NCI-H345 (cell line): ENCODE measurements around the gene SPSB1.
A peak's percentile ranks its signal among the peaks of the same experiment; 100 is the strongest.
"Not testable (repeated sequence)": the region's sequence is repeated elsewhere in the genome, so short reads cannot be mapped to it uniquely, and the experiment has no call there.

ENCODE experiments used
- DNase-seq: peaks from one replicate; lab custom pipeline; 2025; lab: John Stamatoyannopoulos, UW

Gene SPSB1

DNA sequence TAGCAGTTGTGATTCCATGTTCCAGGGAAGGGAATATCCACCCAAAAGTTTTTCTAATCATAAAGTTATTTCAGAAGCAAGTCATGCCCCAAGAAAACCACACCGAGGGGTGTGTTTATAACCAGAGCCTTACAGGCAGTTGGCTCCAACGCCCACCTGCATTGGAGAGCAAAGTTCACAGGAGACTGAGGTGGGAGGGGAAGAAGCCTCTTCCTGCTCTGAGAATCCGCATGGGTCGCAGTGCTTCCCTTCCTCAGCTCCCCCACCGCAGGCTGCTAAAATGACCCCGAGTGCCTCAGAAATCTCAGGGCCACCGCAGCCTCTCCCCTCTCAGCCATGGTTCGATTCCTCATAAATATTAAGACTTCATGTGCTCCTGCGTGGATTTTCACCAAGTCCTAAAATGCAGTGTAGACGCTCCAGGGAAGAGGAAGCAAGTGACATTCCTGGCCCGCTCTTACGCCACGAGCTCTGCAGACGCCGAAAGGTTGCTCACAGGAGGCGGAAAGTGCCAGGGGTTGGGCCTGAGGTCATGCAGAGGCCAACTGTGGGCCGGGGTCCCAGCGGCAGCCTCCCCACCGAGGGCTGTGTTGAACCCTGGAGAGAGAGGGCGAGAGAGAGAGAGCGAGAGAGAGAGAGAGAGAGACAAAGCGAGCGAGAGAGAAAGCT, 13.4 kb upstream of the SPSB1 start:
- no peak for DNase-seq

DNA sequence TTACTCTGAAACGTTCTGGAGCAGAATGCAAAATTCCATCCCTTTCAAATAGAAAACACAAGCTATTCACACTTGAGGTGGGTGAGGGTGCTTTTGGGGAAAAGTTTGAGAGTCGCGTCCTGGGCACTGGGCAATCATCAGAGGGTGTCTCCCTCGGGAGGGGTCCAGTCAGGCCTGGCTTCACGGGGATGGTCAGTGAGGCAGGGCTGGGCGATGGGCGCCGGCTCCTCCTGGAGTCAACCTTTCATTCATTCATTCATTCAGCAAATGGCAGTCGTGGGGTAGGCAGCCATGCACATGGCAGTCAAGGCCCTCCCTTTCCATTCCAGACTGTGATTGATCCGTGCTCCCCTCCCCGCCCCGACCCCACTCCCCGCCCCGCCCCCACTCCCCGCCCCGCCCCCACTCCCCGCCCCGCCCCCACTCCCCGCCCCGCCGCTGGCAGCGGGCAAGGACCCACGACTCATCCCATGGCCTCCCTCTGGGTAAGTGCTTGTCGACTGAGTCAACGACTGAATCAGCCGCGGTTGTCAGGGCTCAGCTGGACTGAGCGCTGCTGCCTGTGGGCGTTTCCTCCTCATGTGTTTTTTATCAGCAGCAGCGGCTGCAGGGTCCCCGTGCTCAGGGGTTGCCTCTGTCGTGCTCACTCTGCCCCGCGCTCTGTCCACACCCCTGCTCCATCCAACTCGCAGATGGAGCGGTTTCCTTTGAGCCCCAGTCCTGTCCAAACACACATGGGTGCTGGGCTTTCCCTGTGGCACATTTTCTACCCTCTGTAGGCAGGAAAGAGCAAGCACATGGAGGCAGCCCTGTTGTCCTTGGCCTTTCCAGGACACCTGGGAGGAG, 12.5 kb upstream of the SPSB1 start:
- DNase-seq, result peak; percentile 5

DNA sequence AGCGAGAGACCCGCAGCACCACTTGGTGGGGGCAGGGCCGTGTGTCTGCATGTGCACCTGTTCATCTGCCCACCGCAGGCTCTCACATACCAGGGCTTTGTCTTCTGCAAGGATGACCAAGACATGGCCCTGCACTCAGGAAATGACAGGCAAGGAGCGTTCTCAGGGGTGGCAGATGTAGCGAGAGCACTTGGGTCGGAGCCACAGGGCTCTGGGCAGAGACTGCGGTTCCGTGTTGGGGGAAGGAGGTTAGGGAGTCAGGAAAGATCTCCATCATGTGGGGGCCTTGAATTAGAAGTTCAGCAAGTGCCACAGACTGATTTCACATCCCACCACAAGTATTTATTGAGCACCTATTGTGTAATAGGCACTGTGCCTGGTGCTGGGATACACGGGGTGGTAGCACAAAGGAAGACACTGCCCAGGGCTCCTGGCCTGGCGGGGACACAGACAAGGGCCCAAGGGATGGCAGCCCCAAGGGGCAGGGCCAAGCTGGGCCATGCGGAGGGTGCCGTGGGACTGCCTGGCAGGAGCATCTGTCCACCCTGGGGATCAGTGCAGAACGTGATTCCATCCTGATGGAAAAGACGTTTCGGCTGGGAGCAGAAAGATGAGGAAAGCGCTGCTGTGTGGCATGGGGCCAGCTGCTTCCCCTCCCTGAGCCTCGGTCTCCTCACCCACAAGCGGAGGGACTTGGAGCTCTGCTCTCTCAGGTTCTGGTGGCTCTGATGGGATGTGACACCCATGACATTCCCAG, 11.4 kb upstream of the SPSB1 start:
- no peak for DNase-seq

DNA sequence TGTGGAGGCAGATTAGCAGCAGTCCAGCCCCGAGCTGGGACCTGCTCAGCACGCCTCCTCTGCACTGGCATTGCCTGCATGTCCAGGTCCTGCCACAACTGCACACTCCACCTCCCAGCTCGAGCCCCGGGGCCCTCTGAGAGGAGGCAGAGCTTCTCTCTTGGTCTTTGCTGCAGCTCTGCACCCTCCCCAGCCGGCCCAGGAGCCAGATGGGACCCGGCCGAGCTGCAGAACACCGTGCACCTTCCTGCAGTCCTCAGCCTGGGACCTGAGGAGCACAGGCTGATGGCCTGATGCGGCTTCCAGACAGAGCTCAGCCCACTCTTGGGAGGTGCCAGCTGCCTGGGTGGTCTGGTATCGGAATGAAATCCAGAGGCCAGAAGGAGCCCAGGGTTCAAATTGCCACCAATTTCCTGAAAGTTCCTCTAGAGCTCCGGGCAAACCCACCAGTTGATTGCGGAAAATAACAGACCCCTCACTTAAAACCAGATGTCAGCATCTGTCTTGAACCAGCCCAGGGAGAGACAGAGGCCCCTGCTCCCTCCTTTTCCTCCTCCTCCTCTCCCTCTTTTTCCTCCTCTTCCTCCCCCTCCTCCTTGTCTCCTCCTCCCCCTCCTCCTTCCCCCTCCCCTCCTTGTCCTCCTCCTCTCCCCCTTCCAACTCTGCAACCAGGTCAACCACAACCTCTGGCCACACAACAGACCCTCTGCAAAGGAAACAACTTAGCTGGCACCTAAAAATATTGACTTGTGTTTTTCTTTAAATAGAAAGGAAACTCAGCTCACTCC, 10.6 kb upstream of the SPSB1 start:
- DNase-seq, result no peak

DNA sequence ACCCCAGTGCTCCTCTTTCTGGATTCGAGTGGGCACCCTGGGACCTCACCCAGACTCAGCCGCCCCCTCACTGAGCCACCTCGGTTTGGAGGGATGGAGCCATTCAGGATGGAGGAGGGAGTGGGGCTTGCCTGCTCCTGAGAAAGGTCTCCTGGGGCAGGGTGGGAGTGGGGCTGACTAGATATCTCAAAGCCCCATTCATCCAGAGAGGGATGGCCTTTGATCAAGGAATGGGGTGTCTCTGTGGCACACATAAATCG, 10.1 kb upstream of the SPSB1 start:
- no peak for DNase-seq

DNA sequence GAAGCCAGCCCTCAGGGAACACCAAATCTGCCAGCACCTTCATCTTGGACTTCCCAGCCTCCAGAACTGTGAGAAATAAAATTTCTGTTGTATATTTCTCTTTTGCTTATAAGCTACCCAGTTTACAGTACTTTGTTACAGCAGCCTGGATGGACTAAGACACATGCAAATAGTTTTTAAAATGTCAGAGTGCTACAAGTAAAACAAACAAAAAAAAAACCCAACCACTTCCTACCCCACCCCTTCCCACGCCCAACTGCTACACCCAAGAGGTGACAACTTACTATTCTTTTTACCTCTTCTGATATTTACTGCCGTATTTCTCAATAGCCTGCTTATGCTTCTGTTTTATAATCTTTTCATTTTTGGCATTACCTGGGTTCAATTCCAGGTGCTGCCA, 8.6 kb upstream of the SPSB1 start:
- DNase-seq, result no peak

DNA sequence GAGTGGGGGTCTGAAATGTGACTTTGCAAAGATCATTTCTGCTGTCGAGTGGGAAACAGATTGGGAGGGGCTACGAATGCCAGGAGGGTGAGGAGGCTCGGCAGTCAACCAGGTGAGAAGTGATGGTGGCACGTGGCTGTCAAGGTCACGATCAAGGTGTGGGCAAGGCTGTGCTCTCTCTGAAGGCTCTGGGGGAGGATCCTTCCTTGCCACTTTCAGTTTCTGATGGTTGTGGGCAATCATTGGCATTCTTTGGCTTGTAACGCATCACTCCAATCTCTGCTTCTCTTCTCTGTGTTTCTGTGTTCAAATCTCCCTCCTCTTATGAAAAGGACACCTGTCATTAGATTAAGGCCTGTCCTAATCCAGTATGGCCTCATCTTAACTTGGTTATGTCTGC, 6.1 kb upstream of the SPSB1 start:
- no peak for DNase-seq

DNA sequence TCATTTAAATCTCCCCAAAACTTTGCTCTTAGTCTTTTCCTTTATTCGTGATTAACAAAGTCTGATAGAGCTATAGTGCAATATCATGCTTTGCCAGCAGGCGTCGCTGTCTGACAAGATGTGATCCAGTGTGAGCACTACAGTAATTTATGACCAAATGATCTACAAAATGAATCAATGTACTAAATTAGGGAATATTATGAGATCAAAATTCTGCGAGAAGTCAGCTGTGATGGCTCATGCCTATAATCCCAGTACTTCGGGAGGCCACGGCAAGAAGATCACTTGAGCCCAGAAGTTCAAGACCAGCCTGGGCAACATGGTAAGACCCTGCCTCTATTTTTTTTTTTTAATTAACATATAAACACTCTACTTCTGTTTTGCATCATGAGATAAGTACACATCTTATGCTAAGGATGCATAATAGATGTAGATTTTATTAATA, 3.6 kb upstream of the SPSB1 start:
- DNase-seq, result peak; percentile 38

DNA sequence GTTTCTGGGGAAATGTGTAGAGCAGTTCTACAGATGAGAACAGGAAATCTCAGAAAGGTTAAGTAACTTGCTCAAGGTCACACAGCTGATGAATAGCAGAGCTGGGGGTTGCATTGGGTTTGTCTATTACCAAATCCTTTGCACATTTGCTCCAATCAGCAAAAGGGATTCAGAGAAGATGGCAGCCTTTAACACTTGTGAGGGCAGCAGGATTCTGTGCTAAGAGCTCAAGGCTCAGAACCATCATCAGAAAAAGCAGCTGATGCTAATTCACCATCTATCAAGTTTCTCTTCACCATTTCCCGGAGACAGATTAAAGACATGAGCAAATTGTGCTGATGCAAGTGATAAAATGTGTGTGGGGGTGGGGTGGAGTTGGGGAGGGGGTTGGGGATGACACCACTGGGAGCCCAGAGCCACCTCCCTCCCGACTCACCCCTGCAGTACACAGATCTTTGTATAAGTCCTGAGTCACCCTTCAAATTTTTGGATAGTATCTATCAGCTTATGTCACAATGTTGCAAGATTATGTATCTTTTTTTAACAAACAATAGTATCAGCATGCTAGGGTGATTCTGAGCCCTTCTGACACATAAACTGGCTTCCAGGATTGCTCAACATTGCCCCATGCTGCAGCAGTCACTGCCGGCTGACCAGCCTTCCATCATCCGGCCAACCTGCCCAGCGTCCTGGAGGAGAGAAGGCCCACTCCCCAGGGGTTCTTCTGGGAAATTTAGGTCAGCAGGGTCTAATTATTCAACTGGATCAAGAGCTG, 2.8 kb upstream of the SPSB1 start:
- DNase-seq, result no peak

DNA sequence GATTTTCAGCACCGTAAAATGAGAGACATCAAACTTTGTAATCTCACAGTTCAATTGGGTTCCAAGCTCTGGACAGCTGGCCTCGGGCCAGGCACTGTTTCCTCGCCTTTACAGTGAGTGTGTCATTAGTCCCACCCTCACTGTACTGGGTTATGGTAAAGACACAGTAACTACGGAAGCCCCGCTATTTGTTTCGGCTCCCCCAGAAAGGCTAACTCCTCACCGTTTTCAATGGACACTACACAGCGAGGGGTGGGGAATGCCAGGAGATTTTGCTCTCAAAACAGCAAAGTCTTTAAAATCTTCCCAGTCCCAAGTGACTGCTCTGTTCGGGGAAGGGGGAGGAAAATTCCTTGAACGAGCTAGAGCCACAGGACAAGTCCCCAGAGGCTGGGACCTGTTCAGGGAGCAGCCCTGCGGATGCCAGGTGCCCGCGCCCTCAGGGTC, 757 bp upstream of the SPSB1 start:
- no peak for DNase-seq

DNA sequence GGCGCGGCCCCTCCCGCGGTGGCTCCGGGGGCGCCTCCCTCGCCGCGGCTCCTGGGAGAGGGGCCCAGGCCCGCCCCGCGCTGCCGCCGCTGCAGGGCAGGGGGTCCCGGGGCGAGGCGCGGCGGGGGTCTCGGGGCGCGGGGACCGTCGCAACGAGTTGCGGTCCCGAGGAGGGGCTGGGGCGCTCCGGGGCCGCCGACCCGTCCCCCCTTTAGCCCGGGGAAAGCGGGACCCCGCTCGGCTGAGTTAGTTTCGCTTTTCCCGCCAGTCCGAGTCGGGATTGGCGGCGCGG, 493 bp downstream of the SPSB1 start:
- no peak for DNase-seq

DNA sequence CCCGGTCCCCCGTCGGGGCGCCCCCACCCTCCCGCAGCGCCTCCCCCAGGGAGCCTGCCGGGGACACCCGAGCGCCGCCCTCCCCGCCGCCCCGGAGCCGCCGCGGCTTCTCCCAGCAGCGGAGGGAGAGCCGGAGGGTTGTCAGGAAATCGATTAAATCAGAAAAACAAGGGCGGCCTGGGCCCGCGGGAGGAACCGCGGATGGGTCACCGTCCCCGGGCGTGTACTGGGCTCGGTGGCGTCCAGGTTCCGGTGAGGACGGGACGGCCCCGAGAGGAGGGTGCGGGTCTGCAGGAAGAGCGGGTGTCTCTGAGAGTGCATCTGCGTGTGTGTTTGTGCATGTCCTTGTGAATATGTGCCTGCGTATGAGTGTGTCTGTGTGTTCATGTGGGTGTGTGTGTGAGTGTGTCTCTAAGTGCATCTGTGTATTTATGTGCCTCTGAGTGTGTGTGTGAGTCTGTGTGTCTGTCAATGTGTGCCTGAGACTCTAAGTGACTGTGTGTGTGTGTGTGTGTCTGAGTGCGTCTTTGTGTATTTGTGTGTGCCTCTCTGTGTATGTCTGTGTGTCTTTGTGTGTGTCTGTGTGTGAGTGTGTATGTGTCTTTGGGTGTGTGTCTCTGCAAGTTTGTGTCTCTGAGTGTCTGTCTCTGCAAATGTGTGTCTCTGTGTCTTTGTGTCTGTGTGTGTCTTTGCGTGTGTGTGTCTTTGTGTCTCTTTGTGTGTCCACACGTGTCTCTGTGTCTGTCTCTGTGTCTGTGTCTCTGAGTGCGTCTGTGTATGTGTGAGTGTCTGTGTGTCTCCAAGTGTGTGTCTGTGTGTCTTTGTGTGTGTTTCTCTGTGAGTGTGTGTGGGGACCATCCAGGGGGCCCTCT, 1.1 kb downstream of the SPSB1 start:
- peak; percentile 19 for DNase-seq

DNA sequence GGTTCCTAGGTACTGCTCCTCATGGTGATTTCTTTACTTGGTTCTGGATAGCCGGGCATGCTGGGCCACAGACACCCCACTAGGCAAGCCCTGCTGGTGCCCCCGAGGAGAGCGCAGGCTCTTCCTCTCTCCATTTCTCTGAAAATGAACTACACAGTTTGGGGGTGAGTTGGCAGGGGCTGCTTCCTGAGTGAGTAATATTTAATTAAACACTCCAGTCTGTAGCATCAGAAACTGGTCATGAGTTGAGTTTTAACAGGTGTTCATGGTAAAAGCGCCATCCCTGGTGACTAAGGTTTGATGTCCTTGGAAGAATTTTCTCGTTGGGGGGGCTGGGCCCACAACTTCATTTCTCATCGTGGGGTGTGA, 1.7 kb downstream of the SPSB1 start:
- no peak for DNase-seq

DNA sequence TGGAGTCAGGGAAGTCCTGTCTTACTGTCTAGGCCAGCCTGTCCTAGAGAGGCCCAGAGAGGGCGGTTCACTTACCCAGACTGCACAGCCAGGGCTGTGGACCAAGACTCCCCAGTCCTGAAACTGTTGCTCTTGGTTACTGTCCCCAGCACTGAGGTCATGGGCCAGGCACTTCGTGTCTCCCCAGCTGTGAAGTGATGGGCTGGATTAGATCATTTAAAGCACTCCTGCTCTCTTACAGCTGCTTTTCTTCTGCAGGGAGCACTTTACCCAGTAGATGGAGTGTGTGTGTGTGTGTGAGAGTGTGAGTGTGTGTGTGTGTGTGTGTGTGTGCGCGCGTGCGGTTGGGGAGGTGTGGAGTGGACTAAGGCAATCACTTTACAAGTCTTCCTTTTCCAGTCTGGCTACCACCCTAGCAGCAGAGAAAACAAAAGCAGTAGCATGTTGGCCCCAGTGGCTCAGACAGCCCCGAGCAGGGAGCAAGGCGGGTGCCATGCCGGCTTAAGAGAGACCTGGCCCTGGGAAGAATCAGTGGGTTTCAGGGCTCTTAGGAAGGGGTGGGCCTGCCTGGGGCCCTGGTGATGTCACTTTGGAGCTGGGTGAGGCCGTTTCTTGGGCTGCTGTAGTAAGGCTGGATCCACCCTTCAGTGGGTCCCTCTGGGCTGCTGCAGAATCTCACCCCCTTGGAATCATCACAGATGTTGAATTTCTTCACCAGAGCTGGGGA, 2.4 kb downstream of the SPSB1 start:
- no peak for DNase-seq

DNA sequence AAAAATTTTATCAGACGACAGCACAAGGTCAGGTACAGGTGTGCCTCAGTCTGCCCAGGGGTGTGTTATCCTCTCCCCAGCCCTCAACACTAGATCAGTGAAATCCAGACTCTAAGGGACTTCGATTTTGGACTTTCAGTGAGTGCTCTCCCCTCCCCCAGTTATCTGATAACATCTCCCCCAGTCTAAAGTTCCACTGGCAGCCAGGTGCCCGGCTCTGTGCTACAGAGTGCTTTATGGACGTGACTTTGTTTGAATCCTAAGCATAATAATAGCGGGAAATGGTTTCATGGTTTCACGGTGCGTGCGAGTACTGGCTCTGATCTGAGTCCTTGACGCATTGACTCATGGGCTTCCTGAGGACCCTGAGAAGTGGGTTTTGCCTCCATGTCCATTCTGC, 3.2 kb downstream of the SPSB1 start:
- DNase-seq, result no peak

DNA sequence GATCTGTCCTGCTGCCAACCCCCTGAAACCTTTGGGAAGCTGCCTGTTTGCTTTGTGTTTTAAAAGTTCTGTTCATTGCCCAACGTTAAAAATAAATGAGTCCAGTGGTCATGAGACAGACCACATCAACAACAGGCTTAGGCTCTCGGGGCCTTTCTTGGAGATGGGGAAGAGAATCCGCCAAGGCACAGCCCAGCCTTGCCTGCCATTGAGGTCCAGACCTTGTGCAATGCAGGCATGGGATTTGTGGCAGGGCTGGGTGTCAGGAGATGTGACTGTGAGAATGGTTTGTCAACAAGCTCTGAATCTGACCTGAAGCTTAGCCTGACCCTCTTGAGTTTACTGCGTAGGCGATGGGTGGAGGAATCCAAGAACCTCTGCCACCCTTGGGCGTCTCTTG, 4.2 kb downstream of the SPSB1 start:
- no peak for DNase-seq

DNA sequence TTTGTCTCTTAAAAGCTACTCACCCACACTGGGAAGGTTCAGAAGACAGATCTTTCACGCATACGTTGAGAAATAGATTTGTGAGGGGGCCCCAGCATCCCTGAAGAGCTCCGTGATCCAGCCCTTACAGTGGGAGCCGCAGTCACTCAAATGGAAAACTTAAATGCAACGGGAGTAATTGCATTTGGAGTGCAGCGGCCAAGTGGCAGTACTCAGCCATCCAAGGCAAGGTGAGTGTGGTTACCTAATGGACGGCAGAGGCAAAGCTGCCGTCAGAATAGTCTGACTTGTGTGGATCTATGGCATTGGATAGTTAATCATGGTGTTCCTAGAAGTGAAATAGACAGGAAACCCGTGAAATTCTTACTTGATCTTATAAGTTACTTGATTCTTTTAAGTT, 5.1 kb downstream of the SPSB1 start:
- DNase-seq, result no peak

DNA sequence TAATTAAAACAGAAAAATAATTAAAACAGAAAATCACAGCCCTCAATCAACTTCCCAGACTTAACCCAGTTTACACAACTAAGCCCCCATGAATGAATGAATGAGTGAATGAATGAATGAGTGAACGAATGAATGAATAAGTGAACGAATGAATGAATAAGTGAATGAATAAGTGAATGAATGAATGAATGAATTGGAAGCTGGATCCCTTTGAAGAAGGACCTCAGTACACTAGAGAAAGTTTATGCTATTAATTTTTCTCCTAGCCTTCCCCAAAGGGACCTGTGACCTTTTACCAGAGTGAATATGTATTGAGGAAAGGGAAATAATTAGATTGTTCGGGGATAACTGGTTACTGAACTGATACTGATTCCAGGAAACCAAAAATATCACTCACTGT, 5.6 kb downstream of the SPSB1 start:
- DNase-seq, result no peak

DNA sequence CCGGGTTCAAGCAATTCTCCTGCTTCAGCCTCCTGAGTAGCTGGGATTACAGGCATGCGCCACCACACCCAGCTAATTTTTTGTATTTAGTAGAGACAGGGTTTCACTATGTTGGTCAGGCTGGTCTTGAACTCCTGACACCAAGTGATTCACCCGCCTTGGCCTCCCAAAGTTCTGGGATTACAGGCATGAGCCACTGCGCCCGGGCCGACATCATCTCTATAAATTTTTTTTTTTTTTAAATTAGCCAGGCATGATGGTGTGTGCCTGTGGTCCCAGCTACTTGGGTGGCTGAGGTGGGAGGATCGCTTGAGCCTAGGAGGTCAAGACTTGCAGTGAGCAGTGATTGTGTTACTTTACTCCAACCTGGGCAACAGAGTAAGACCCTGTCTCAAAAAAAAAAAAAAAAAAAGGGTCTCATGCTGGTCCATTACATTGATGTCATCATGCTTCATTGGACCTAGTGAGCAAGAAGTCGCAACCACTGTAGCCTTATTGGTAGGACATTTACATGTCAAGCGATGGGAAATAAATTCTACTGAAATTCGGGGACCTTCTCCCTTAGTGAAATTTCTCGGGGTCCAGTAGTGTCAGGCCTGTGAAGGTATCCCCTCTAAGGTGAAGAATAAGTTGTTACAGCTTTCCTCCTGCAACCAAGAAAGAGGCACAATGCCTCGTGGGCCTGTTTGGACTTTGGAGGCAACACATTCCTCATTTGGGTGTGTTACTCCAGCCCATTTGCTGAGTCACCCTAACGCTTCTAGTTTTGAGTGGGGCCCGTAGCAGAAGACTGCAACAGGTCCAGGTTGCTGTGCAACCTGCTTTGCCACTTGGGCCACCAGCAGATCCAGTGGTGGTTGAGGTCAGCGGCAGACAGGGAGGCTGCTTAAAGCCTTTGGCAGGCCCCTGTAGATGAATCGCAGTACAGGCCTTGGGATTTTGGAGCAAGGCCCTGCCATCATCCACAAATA, 7.2 kb downstream of the SPSB1 start:
- not testable (repeated sequence) for DNase-seq
